Measurements from ENCODE around the gene LGALS8. TPM values are rescaled to one million over a fixed set of nuclear protein-coding genes. Genes with fewer than 3 reads are reported as not detected.

The LGALS8 gene
- total RNA-seq, 1 experiment from 2014 or later = 221 TPM

DNA sequence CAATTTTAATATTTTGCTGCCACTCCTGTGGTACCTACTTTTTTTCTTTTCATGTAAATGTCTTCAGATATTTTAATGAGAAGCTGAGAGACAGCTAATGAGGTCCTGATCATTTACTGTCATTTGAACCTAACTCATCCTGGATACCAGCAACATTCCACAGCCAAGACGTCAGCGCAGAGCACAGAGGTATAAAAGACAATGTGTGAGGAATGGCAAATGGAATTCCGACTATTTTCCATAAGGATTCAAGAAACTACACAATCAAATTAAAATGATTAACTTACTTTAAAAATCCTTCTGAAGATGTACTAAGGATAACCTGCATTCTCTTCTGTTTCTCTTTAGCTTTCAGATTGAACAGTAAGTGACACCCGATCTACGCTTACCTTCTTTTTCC lies 41.7 kb downstream of the LGALS8 start:
- peaks cover 56% of the 10 kb centered on the region for H3K36me3 ChIP-seq (ENCODE audit: control insufficient read depth, insufficient read depth, low read length)
- H3K4me3 ChIP-seq (ENCODE audit: low read depth in 2 of 2, low read length in 2 of 2) = no peak overlapping the region
- POLR2A ChIA-PET = no interaction called here

DNA sequence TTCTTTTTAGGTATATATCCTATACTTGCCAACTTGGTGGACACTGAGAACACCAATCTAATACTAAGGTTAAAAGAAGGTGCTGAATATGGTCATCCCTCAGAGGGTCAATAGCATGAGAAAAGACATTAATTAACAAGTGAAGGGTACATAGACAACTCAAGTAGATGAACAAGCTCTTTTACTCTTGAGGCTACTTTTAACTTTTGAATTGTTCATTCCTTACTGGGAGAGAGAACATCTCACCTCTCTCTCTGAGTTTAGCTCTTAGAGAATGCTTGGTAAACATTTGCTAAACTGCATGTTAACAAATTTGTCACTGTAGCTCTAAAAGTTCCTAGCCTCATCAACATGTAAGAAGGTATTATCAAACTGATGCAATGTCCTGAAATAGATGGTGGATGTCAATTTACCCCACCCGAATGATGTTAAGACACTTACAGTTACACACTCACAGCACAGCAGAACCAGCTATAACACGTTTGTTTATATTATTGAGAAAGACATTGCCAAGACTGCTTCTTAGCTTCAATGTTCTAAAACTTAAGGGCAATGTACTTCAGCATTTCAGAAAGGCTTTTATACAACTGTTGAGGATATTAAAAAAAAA lies 44.6 kb downstream of the LGALS8 start:
- DNase-seq (ENCODE audit: low read depth, low spot score) = no peak
- Histone ChIP-seq H3K27me3 (ENCODE audit: control insufficient read depth, insufficient read depth, low read length) (no peaks in the 10 kb centered on the region), H3K4me3 (ENCODE audit: low read depth in 2 of 2, low read length in 2 of 2) (no peak overlapping the region), H3K4me1 (ENCODE audit: control insufficient read depth, insufficient read depth, low read length) (no peaks in the 10 kb centered on the region), H3K9me3 (ENCODE audit: control insufficient read depth, insufficient read depth, low read depth, low read length) (no peaks in the 10 kb centered on the region), H3K36me3 (ENCODE audit: control insufficient read depth, insufficient read depth, low read length) (peaks cover 69% of the 10 kb centered on the region), H3K27ac (ENCODE audit: low read length) (no peak overlapping the region; the same call in 1 of the 2 replicates)
- TF ChIP-seq POLR2AphosphoS5 (IDR thresholded peaks at IDR 0.05; ENCODE audit: low read depth, low read length) = no peak
- no peak for TF ChIP-seq TCF7L2 (IDR thresholded peaks at IDR 0.05; ENCODE audit: low read depth, low read length)
- TF ChIP-seq, protein P1, sequence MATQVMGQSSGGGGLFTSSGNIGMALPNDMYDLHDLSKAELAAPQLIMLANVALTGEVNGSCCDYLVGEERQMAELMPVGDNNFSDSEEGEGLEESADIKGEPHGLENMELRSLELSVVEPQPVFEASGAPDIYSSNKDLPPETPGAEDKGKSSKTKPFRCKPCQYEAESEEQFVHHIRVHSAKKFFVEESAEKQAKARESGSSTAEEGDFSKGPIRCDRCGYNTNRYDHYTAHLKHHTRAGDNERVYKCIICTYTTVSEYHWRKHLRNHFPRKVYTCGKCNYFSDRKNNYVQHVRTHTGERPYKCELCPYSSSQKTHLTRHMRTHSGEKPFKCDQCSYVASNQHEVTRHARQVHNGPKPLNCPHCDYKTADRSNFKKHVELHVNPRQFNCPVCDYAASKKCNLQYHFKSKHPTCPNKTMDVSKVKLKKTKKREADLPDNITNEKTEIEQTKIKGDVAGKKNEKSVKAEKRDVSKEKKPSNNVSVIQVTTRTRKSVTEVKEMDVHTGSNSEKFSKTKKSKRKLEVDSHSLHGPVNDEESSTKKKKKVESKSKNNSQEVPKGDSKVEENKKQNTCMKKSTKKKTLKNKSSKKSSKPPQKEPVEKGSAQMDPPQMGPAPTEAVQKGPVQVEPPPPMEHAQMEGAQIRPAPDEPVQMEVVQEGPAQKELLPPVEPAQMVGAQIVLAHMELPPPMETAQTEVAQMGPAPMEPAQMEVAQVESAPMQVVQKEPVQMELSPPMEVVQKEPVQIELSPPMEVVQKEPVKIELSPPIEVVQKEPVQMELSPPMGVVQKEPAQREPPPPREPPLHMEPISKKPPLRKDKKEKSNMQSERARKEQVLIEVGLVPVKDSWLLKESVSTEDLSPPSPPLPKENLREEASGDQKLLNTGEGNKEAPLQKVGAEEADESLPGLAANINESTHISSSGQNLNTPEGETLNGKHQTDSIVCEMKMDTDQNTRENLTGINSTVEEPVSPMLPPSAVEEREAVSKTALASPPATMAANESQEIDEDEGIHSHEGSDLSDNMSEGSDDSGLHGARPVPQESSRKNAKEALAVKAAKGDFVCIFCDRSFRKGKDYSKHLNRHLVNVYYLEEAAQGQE (IDR thresholded peaks at IDR 0.05; ENCODE audit: insufficient read depth in 1 of 2, low read depth in 2 of 2, low read length in 1 of 2) = no peak
- TF ChIP-seq SIN3A (IDR thresholded peaks at IDR 0.05; ENCODE audit: borderline replicate concordance, insufficient read depth, low read depth, low read length) = no peak
- TF ChIP-seq, protein P2, sequence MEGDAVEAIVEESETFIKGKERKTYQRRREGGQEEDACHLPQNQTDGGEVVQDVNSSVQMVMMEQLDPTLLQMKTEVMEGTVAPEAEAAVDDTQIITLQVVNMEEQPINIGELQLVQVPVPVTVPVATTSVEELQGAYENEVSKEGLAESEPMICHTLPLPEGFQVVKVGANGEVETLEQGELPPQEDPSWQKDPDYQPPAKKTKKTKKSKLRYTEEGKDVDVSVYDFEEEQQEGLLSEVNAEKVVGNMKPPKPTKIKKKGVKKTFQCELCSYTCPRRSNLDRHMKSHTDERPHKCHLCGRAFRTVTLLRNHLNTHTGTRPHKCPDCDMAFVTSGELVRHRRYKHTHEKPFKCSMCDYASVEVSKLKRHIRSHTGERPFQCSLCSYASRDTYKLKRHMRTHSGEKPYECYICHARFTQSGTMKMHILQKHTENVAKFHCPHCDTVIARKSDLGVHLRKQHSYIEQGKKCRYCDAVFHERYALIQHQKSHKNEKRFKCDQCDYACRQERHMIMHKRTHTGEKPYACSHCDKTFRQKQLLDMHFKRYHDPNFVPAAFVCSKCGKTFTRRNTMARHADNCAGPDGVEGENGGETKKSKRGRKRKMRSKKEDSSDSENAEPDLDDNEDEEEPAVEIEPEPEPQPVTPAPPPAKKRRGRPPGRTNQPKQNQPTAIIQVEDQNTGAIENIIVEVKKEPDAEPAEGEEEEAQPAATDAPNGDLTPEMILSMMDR (IDR thresholded peaks at IDR 0.05) = no peak
- intact Hi-C loops (cut with micrococcal nuclease; ENCODE audit: unreplicated experiment) (no loop called here), in situ Hi-C loops (cut with HindIII; ENCODE audit: low pct_unique_long_range_greater_than_20kb, low sequenced_read_pairs) (no loop called here)
- no peak for ATAC-seq
- POLR2A ChIA-PET = no interaction called here
- no TSS peak for BruUV-seq (replicated peaks)
- CTCF ChIA-PET = interaction anchor here (0.6 kb wide), 1 partner anchor 114 kb away, joined by 4 read pairs; no protein-coding TSS in a partner anchor

More for the DNA sequence above, 41.7 kb downstream of the LGALS8 start:
- Histone ChIP-seq H3K27ac (ENCODE audit: low read length) (no peak overlapping the region), H3K27me3 (ENCODE audit: control insufficient read depth, insufficient read depth, low read length) (no peaks in the 10 kb centered on the region), H3K4me1 (ENCODE audit: control insufficient read depth, insufficient read depth, low read length) (no peaks in the 10 kb centered on the region), H3K9me3 (ENCODE audit: control insufficient read depth, insufficient read depth, low read depth, low read length) (no peaks in the 10 kb centered on the region)
- DNase-seq (ENCODE audit: low read depth, low spot score) (no peak), ATAC-seq (no peak)
- BruUV-seq (replicated peaks) = no TSS peak
- CTCF ChIA-PET = no interaction called here
- no peak for TF ChIP-seq TCF7L2 (IDR thresholded peaks at IDR 0.05; ENCODE audit: low read depth, low read length)
- no peak for TF ChIP-seq SIN3A (IDR thresholded peaks at IDR 0.05; ENCODE audit: borderline replicate concordance, insufficient read depth, low read depth, low read length)
- TF ChIP-seq, protein P1 (IDR thresholded peaks at IDR 0.05; ENCODE audit: insufficient read depth in 1 of 2, low read depth in 2 of 2, low read length in 1 of 2) = no peak
- TF ChIP-seq, protein P2 (IDR thresholded peaks at IDR 0.05) = no peak
- no peak for TF ChIP-seq POLR2AphosphoS5 (IDR thresholded peaks at IDR 0.05; ENCODE audit: low read depth, low read length)
- in situ Hi-C loops (cut with HindIII; ENCODE audit: low pct_unique_long_range_greater_than_20kb, low sequenced_read_pairs) (no loop called here), intact Hi-C loops (cut with micrococcal nuclease; ENCODE audit: unreplicated experiment) (no loop called here)
